ENCODE measurements around the gene D2HGDH. TPM values are rescaled to one million over a fixed set of nuclear protein-coding genes. Genes with fewer than 3 reads are reported as not detected.

D2HGDH gene
- total RNA-seq, 1 experiment from 2014 or later = 53.3 TPM

GRCh38 chr2:241775223-241776177, 41.1 kb downstream of the D2HGDH start:
- H3K27ac Mint-ChIP-seq (ENCODE audit: unreplicated experiment) = no peak overlapping the region
- H3K36me3 Mint-ChIP-seq (ENCODE audit: insufficient read depth, unreplicated experiment) = peaks cover 12% of the 10 kb centered on the region
- no peak for TF ChIP-seq CTCF (IDR thresholded peaks at IDR 0.05; ENCODE audit: unreplicated experiment)
- intact Hi-C loops (cut with micrococcal nuclease; ENCODE audit: unreplicated experiment) = no loop called here
- H3K9me3 Mint-ChIP-seq (ENCODE audit: low read depth, unreplicated experiment) = no peaks in the 10 kb centered on the region
- H3K4me3 Mint-ChIP-seq (ENCODE audit: low read depth, unreplicated experiment) = no peak overlapping the region
- no peak for DNase-seq
- no peaks in the 10 kb centered on the region for H3K27me3 Mint-ChIP-seq (ENCODE audit: unreplicated experiment)
- no TSS peak for BruUV-seq (replicated peaks)
- CTCF ChIA-PET = no interaction called here
- H3K4me1 Mint-ChIP-seq (ENCODE audit: low read depth, unreplicated experiment) = peaks cover 9% of the 10 kb centered on the region

- H3K4me3 Mint-ChIP-seq (ENCODE audit: low read depth, unreplicated experiment) = no peak within 1 kb of the TSS
- BruUV-seq (replicated peaks) = no TSS peak
- no peak within 1 kb of the TSS for H3K27ac Mint-ChIP-seq (ENCODE audit: unreplicated experiment)
Measured at GRCh38 chr2:241776336-241777169, 42.1 kb downstream of the D2HGDH start, which contains the start of gene GAL3ST2. GAL3ST2 (plus strand) TSS chr2:241776822; CDS start chr2:241776956, 134 bp downstream.

GRCh38 chr2:241777170-241777685, 42.8 kb downstream of the D2HGDH start:
- H3K27me3 Mint-ChIP-seq (ENCODE audit: unreplicated experiment) = no peaks in the 10 kb centered on the region
- peaks cover 9% of the 10 kb centered on the region for H3K4me1 Mint-ChIP-seq (ENCODE audit: low read depth, unreplicated experiment)
- BruUV-seq (replicated peaks) = no TSS peak
- DNase-seq = no peak
- no peaks in the 10 kb centered on the region for H3K9me3 Mint-ChIP-seq (ENCODE audit: low read depth, unreplicated experiment)
- intact Hi-C loops (cut with micrococcal nuclease; ENCODE audit: unreplicated experiment) = no loop called here
- peaks cover 7% of the 10 kb centered on the region for H3K36me3 Mint-ChIP-seq (ENCODE audit: insufficient read depth, unreplicated experiment)
- H3K27ac Mint-ChIP-seq (ENCODE audit: unreplicated experiment) = no peak overlapping the region
- CTCF ChIA-PET = interaction anchor here (0.6 kb wide), 1 partner anchor 80 kb away, joined by 5 read pairs; no protein-coding TSS in a partner anchor
- H3K4me3 Mint-ChIP-seq (ENCODE audit: low read depth, unreplicated experiment) = no peak overlapping the region
- TF ChIP-seq CTCF (IDR thresholded peaks at IDR 0.05; ENCODE audit: unreplicated experiment) = no peak

More at GRCh38 chr2:241776336-241777169, 42.1 kb downstream of the D2HGDH start, which contains the start of gene GAL3ST2:
- CTCF ChIA-PET = no interaction called here
- DNase-seq = no peak
- no peaks in the 10 kb centered on the region for H3K27me3 Mint-ChIP-seq (ENCODE audit: unreplicated experiment)
- intact Hi-C loops (cut with micrococcal nuclease; ENCODE audit: unreplicated experiment) = no loop called here
- peaks cover 12% of the 10 kb centered on the region for H3K36me3 Mint-ChIP-seq (ENCODE audit: insufficient read depth, unreplicated experiment)
- TF ChIP-seq CTCF (IDR thresholded peaks at IDR 0.05; ENCODE audit: unreplicated experiment) = no peak
- H3K9me3 Mint-ChIP-seq (ENCODE audit: low read depth, unreplicated experiment) = no peaks in the 10 kb centered on the region
- H3K4me1 Mint-ChIP-seq (ENCODE audit: low read depth, unreplicated experiment) = peaks cover 9% of the 10 kb centered on the region
